Choroid plexus epithelial cell (primary cell): ENCODE measurements around the gene GNL2.
A peak's percentile ranks its signal among the peaks of the same experiment; 100 is the strongest.

Source experiments
- DNase-seq: peaks from one replicate; pipeline ENCODE4 v3.0.0-alpha.2; 2010; ENCODE audit warnings: low read depth
- H3K4me3 ChIP-seq: 2 replicates; pipeline ENCODE4 v1.5.1; 2011; ENCODE audit warnings: low read depth, mild to moderate bottlenecking, control low read depth, low read length, moderate library complexity
- TF ChIP-seq, protein P1 (sequence below): conservative IDR thresholded peaks from 2 replicates; pipeline ENCODE4 v1.5.1; 2011; ENCODE audit warnings: low read depth, mild to moderate bottlenecking, control low read depth, inconsistent platforms, low read length, moderate library complexity

The GNL2 gene

GRCh38 chr1:37559080-37559479 is 36.7 kb downstream of the GNL2 start:
- H3K4me3 ChIP-seq, result no peak overlapping the region
- no peak for DNase-seq
- TF ChIP-seq, protein P1, sequence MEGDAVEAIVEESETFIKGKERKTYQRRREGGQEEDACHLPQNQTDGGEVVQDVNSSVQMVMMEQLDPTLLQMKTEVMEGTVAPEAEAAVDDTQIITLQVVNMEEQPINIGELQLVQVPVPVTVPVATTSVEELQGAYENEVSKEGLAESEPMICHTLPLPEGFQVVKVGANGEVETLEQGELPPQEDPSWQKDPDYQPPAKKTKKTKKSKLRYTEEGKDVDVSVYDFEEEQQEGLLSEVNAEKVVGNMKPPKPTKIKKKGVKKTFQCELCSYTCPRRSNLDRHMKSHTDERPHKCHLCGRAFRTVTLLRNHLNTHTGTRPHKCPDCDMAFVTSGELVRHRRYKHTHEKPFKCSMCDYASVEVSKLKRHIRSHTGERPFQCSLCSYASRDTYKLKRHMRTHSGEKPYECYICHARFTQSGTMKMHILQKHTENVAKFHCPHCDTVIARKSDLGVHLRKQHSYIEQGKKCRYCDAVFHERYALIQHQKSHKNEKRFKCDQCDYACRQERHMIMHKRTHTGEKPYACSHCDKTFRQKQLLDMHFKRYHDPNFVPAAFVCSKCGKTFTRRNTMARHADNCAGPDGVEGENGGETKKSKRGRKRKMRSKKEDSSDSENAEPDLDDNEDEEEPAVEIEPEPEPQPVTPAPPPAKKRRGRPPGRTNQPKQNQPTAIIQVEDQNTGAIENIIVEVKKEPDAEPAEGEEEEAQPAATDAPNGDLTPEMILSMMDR, result no peak

- DNase-seq, result no peak
- no peak overlapping the region for H3K4me3 ChIP-seq
- TF ChIP-seq, protein P1, result no peak
Observed at GRCh38 chr1:37558411-37558810, 37.3 kb downstream of the GNL2 start.

GRCh38 chr1:37557402-37557801 is 38.3 kb downstream of the GNL2 start:
- TF ChIP-seq, protein P1, result no peak
- no peak for DNase-seq
- H3K4me3 ChIP-seq, result peak overlapping the region; percentile 60

- peak; percentile 96 for DNase-seq
- H3K4me3 ChIP-seq, result peak within 1 kb of the TSS; percentile 60
- TF ChIP-seq, protein P1, result no peak
Observed at GRCh38 chr1:37556712-37557196, 39.0 kb downstream of the GNL2 start, which contains the start of gene DNALI1. DNALI1 (plus strand) TSS chr1:37556940; CDS start chr1:37556995, 55 bp downstream.

GRCh38 chr1:37553927-37554808 is 41.6 kb downstream of the GNL2 start, which contains the start of gene SNIP1:
SNIP1 (minus strand) TSS chr1:37554293; CDS start chr1:37554229, 64 bp downstream.
- DNase-seq, result peak; percentile 95
- TF ChIP-seq, protein P1, result no peak
- H3K4me3 ChIP-seq, result peak within 1 kb of the TSS; percentile 100

- TF ChIP-seq, protein P1, result no peak
- H3K4me3 ChIP-seq, result peak overlapping the region; percentile 100
- no peak for DNase-seq
Observed at GRCh38 chr1:37553598-37553926, 42.2 kb downstream of the GNL2 start.
